Ovary (tissue), 3 donors: Measurements from ENCODE around the gene MANSC1.

ENCODE experiments used
- POLR2A ChIP-seq: fragments of 450-650 bp; IDR thresholded peaks from one replicate; pipeline ENCODE4 v1.6.1; 2017; ENCODE audit warnings: antibody characterized with exemption, mild to moderate bottlenecking, moderate library complexity
- TF ChIP-seq, protein P1 (sequence below), 3 donors: fragments of 450-650 bp in 2 of 3; fragments of 200-600 bp in 1 of 3; IDR thresholded peaks; one replicate each; pipeline versions ENCODE4 v1.5.1 to v1.8.0; 2016 to 2022; ENCODE audit warnings: antibody characterized with exemption in 3 of 3, mild to moderate bottlenecking in 1 of 3
- donor health status: DM: no; HTN: no; CAD: no.

DNA sequence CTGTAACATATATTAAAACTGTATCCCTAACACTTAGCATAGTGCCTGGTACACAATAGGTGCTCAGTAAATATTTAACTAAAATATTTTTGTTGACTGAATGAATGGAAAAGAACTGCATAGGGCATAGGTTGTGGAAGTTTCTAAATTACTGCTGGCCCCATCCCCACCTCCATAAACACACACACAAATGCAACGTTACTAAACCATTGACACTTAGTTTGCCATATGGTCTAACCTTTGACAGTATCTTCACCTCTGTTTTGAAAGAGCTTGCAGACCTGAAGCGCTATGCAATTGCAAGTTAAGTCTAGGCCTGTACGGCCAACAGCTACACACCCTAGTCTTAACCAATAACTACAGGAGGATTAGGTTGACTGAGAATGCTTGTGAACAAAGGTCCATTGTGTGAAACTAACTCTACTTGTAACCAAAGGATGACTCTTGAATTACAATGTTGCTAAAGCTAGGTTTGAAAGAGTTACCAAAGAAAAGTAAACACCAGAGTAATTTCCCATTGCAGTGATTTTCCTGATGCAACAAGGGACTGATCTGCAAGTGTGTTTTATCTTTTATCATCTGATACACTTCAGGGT, 924 bp upstream of the MANSC1 start:
- TF ChIP-seq, protein P1, sequence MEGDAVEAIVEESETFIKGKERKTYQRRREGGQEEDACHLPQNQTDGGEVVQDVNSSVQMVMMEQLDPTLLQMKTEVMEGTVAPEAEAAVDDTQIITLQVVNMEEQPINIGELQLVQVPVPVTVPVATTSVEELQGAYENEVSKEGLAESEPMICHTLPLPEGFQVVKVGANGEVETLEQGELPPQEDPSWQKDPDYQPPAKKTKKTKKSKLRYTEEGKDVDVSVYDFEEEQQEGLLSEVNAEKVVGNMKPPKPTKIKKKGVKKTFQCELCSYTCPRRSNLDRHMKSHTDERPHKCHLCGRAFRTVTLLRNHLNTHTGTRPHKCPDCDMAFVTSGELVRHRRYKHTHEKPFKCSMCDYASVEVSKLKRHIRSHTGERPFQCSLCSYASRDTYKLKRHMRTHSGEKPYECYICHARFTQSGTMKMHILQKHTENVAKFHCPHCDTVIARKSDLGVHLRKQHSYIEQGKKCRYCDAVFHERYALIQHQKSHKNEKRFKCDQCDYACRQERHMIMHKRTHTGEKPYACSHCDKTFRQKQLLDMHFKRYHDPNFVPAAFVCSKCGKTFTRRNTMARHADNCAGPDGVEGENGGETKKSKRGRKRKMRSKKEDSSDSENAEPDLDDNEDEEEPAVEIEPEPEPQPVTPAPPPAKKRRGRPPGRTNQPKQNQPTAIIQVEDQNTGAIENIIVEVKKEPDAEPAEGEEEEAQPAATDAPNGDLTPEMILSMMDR (IDR thresholded peaks at IDR 0.05) = no peak
- TF ChIP-seq POLR2A = no peak
